ENCODE results near the gene ZNHIT6. TPM values are rescaled to one million over a fixed set of nuclear protein-coding genes. Genes with fewer than 3 reads are reported as not detected.
A peak's percentile ranks its signal among the peaks of the same experiment; 100 is the strongest.

The ZNHIT6 gene
- total RNA-seq, 1 experiment from 2014 or later = 56.2 TPM

DNA sequence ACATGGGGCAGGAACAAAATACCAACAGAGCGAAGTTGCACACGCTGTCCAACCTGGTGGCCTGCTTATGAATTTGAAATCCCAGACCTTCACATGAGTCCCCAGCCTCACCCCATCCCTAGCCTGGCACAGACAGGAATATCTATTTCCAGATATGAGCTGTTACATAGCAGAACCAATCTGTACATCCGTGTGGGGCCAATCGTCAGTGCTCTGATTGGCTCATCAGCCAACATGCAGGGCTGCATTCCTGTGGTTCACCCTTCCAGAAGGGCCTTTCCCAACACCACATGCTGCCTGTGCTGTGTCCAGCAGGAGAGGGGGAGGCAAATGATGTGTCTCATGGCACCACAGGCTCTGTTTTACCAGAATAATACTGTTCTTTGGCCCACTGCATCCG is 96.4 kb downstream of the ZNHIT6 start (continued):
- TF ChIP-seq, protein P1, sequence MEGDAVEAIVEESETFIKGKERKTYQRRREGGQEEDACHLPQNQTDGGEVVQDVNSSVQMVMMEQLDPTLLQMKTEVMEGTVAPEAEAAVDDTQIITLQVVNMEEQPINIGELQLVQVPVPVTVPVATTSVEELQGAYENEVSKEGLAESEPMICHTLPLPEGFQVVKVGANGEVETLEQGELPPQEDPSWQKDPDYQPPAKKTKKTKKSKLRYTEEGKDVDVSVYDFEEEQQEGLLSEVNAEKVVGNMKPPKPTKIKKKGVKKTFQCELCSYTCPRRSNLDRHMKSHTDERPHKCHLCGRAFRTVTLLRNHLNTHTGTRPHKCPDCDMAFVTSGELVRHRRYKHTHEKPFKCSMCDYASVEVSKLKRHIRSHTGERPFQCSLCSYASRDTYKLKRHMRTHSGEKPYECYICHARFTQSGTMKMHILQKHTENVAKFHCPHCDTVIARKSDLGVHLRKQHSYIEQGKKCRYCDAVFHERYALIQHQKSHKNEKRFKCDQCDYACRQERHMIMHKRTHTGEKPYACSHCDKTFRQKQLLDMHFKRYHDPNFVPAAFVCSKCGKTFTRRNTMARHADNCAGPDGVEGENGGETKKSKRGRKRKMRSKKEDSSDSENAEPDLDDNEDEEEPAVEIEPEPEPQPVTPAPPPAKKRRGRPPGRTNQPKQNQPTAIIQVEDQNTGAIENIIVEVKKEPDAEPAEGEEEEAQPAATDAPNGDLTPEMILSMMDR (IDR thresholded peaks at IDR 0.05) = no peak

DNA sequence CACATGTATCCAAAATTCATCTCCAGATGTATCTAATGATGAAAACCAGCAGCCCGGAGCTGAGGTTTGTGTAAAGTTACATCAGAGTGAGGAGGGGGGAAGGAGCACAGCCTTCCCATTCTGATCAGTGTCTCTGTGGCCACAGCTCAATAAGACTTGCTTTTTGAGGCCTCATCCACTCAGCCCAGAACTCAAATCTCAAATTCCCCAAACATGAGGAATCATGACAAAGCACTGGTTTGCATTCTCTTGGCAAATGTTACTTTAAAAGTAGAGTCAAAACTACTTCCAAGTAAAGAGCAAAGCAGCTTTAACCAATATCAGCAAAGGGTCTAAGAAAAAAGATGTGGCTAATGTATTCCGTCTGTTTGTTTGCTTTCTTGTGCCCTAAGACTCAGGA is 96.8 kb downstream of the ZNHIT6 start:
- 0 out of 2 replicates have a peak, but pooled peaks cover 3% of the 10 kb centered on the region for H3K9me3 ChIP-seq (ENCODE audit: control insufficient read depth, insufficient read depth, low read depth, low read length)
- no peak for TF ChIP-seq TCF7L2 (IDR thresholded peaks at IDR 0.05; ENCODE audit: low read depth, low read length)
- TF ChIP-seq, protein P1 (IDR thresholded peaks at IDR 0.05) = no peak
- no peak for TF ChIP-seq SIN3A (IDR thresholded peaks at IDR 0.05; ENCODE audit: borderline replicate concordance, insufficient read depth, low read depth, low read length)
- no peak for TF ChIP-seq POLR2AphosphoS5 (IDR thresholded peaks at IDR 0.05; ENCODE audit: low read depth, low read length)
- TF ChIP-seq, protein P2, sequence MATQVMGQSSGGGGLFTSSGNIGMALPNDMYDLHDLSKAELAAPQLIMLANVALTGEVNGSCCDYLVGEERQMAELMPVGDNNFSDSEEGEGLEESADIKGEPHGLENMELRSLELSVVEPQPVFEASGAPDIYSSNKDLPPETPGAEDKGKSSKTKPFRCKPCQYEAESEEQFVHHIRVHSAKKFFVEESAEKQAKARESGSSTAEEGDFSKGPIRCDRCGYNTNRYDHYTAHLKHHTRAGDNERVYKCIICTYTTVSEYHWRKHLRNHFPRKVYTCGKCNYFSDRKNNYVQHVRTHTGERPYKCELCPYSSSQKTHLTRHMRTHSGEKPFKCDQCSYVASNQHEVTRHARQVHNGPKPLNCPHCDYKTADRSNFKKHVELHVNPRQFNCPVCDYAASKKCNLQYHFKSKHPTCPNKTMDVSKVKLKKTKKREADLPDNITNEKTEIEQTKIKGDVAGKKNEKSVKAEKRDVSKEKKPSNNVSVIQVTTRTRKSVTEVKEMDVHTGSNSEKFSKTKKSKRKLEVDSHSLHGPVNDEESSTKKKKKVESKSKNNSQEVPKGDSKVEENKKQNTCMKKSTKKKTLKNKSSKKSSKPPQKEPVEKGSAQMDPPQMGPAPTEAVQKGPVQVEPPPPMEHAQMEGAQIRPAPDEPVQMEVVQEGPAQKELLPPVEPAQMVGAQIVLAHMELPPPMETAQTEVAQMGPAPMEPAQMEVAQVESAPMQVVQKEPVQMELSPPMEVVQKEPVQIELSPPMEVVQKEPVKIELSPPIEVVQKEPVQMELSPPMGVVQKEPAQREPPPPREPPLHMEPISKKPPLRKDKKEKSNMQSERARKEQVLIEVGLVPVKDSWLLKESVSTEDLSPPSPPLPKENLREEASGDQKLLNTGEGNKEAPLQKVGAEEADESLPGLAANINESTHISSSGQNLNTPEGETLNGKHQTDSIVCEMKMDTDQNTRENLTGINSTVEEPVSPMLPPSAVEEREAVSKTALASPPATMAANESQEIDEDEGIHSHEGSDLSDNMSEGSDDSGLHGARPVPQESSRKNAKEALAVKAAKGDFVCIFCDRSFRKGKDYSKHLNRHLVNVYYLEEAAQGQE (IDR thresholded peaks at IDR 0.05; ENCODE audit: insufficient read depth in 1 of 2, low read depth in 2 of 2, low read length in 1 of 2) = no peak
- no peaks in the 10 kb centered on the region for H3K27me3 ChIP-seq (ENCODE audit: control insufficient read depth, insufficient read depth, low read length)
- ChIA-PET CTCF (no interaction called here), POLR2A (interaction anchor here (0.7 kb wide), 1 partner anchor 309 kb away, joined by 3 read pairs; no protein-coding TSS in a partner anchor)
- peaks cover 47% of the 10 kb centered on the region for H3K4me1 ChIP-seq (ENCODE audit: control insufficient read depth, insufficient read depth, low read length)
- H3K4me3 ChIP-seq (ENCODE audit: low read depth in 2 of 2, low read length in 2 of 2) = no peak overlapping the region
- peak overlapping the region; percentile 98 for H3K27ac ChIP-seq (ENCODE audit: low read length)
- no peak for DNase-seq (ENCODE audit: low read depth, low spot score)
- in situ Hi-C loops (cut with HindIII; ENCODE audit: low pct_unique_long_range_greater_than_20kb, low sequenced_read_pairs) (no loop called here), intact Hi-C loops (cut with micrococcal nuclease; ENCODE audit: unreplicated experiment) (no loop called here)
- no peak for ATAC-seq
- no TSS peak for BruUV-seq (replicated peaks)
- no peaks in the 10 kb centered on the region for H3K36me3 ChIP-seq (ENCODE audit: control insufficient read depth, insufficient read depth, low read length)

DNA sequence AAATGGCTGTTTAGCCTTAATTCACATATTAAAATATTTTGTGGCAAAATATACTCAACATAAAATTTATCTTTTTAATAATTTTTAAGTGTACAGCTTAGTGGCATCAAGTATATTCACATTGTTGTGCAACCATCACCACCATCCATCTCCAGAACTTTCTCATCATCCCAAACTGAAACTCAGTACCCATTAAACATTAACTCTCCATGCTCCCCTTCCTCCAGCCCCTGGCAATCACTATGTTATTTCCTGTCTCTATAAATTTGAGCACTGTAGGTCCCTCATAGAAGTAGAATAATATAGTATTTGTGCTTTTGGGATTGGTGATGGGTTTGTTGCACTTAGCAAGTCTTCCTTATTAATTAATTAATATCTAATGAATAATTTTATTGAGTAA is 98.3 kb downstream of the ZNHIT6 start:
- POLR2A ChIA-PET = no interaction called here
- H3K4me1 ChIP-seq (ENCODE audit: control insufficient read depth, insufficient read depth, low read length) = peaks cover 54% of the 10 kb centered on the region

More for the DNA sequence above, 98.3 kb downstream of the ZNHIT6 start:
- Histone ChIP-seq H3K27me3 (ENCODE audit: control insufficient read depth, insufficient read depth, low read length) (no peaks in the 10 kb centered on the region), H3K36me3 (ENCODE audit: control insufficient read depth, insufficient read depth, low read length) (no peaks in the 10 kb centered on the region), H3K9me3 (ENCODE audit: control insufficient read depth, insufficient read depth, low read depth, low read length) (peaks cover 6% of the 10 kb centered on the region; the same call in 1 of the 2 replicates), H3K27ac (ENCODE audit: low read length) (peak overlapping the region; percentile 98), H3K4me3 (ENCODE audit: low read depth in 2 of 2, low read length in 2 of 2) (no peak overlapping the region)
- DNase-seq (ENCODE audit: low read depth, low spot score) = no peak
- TF ChIP-seq SIN3A (IDR thresholded peaks at IDR 0.05; ENCODE audit: borderline replicate concordance, insufficient read depth, low read depth, low read length) = no peak
- TF ChIP-seq TCF7L2 (IDR thresholded peaks at IDR 0.05; ENCODE audit: low read depth, low read length) = no peak
- TF ChIP-seq, protein P1 (IDR thresholded peaks at IDR 0.05) = no peak
- TF ChIP-seq, protein P2 (IDR thresholded peaks at IDR 0.05; ENCODE audit: insufficient read depth in 1 of 2, low read depth in 2 of 2, low read length in 1 of 2) = no peak
- no peak for TF ChIP-seq POLR2AphosphoS5 (IDR thresholded peaks at IDR 0.05; ENCODE audit: low read depth, low read length)
- in situ Hi-C loops (cut with HindIII; ENCODE audit: low pct_unique_long_range_greater_than_20kb, low sequenced_read_pairs) = no loop called here
- no peak for ATAC-seq
- CTCF ChIA-PET = no interaction called here
- no TSS peak for BruUV-seq (replicated peaks)
- intact Hi-C loops (cut with micrococcal nuclease; ENCODE audit: unreplicated experiment) = no loop called here
